ELF-1 (cell line): ENCODE measurements around the gene BRD1.
"Not testable (repeated sequence)": the region's sequence is repeated elsewhere in the genome, so short reads cannot be mapped to it uniquely, and the experiment has no call there.

Experiments used
- DNase-seq: peaks from one replicate; pipeline ENCODE4 v3.0.0-alpha.2; 2016; ENCODE audit warnings: low read depth, low spot score

The BRD1 gene

GRCh38 chr22:49853981-49854831 lies 26.5 kb upstream of the BRD1 start:
- DNase-seq: peak; percentile 53

GRCh38 chr22:49852898-49853894 lies 25.5 kb upstream of the BRD1 start, which contains the start of gene ZBED4:
Gene ZBED4, plus strand, starts transcription at chr22:49853844. Its CDS starts 29,819 bp downstream, at chr22:49883663.
- peak; percentile 97 for DNase-seq

GRCh38 chr22:49852568-49852897 lies 24.9 kb upstream of the BRD1 start:
- not testable (repeated sequence) for DNase-seq

GRCh38 chr22:49850959-49851802 lies 23.5 kb upstream of the BRD1 start:
- no peak for DNase-seq

- no peak for DNase-seq
These were observed 22.6 kb upstream of the BRD1 start for GRCh38 chr22:49850021-49850911.

GRCh38 chr22:49849161-49850020 lies 21.7 kb upstream of the BRD1 start:
- DNase-seq: no peak

- no peak for DNase-seq
These were observed 21.1 kb upstream of the BRD1 start for GRCh38 chr22:49848690-49849160.

GRCh38 chr22:49847751-49848689 lies 20.3 kb upstream of the BRD1 start:
- DNase-seq: no peak

GRCh38 chr22:49845666-49846459 lies 18.2 kb upstream of the BRD1 start:
- DNase-seq: no peak

- DNase-seq: no peak
These were observed 17.6 kb upstream of the BRD1 start for GRCh38 chr22:49845241-49845640.

GRCh38 chr22:49838771-49839717 lies 11.4 kb upstream of the BRD1 start:
- DNase-seq: peak; percentile 77

- DNase-seq: no peak
These were observed 5.8 kb upstream of the BRD1 start for GRCh38 chr22:49833340-49834007.

GRCh38 chr22:49829044-49829853 lies 1.6 kb upstream of the BRD1 start:
- DNase-seq: no peak

- DNase-seq: no peak
These were observed 909 bp upstream of the BRD1 start for GRCh38 chr22:49828599-49828965.
